PC-3 (cell line): ENCODE data around the gene NCAPG2. TPM values are rescaled to one million over a fixed set of nuclear protein-coding genes. Genes with fewer than 3 reads are reported as not detected.

Experiments used
- ATAC-seq: fragments of 200-7000 bp; cut with Tn5 transposase; 2 replicates; pipeline ENCODE4 v1.9.1; 2020; ENCODE audit warnings: mild to moderate bottlenecking, moderate library complexity
- BruUV-seq: library from RNA; stranded (reverse); fragments of 400-500 nt; replicated peaks from 2 replicates; lab custom pipeline; 2021; lab: Mats Ljungman, UMichigan
- CTCF ChIA-PET: fragments of 300-600 bp; sonication (Branson Sonifier 250); formaldehyde crosslinking; loops from one replicate; lab custom pipeline; 2022; ENCODE audit warnings: antibody characterized with exemption; lab: Charles Lee
- POLR2A ChIA-PET: fragments of 300-600 bp; sonication (Branson Sonifier 250); formaldehyde crosslinking; loops from one replicate; lab custom pipeline; 2022; ENCODE audit warnings: antibody characterized with exemption; ENCODE audit not compliant: unreplicated experiment; lab: Charles Lee
- DNase-seq: peaks from one replicate; pipeline ENCODE4 v3.0.0-alpha.2; 2015
- H2AFZ ChIP-seq: fragments of 300-600 bp; sonication (generic); 2 replicates; pipeline ENCODE4 v1.6.0; 2016; ENCODE audit warnings: antibody characterized with exemption, low read length
- H3F3A ChIP-seq: fragments of 300-600 bp; sonication (generic); one replicate; pipeline ENCODE4 v1.6.0; 2017; ENCODE audit warnings: antibody characterized with exemption, low read length, control low read depth, mild to moderate bottlenecking; ENCODE audit not compliant: unreplicated experiment
- H3K27ac ChIP-seq: fragments of 300-600 bp; sonication (generic); 2 replicates; pipeline ENCODE4 v1.5.1; 2016; ENCODE audit warnings: mild to moderate bottlenecking, low read length
- H3K27me3 ChIP-seq: fragments of 300-600 bp; sonication (generic); 2 replicates; pipeline ENCODE4 v1.6.1; 2016; ENCODE audit warnings: low read length, mixed read lengths
- H3K36me3 ChIP-seq: fragments of 300-600 bp; sonication (generic); 2 replicates; pipeline ENCODE4 v1.6.1; 2016; ENCODE audit warnings: low read depth, mixed run types, low read length, mixed read lengths
- H3K4me1 ChIP-seq: fragments of 300-600 bp; sonication (generic); 2 replicates; pipeline ENCODE4 v1.5.1; 2016; ENCODE audit warnings: low read length; ENCODE audit not compliant: insufficient read depth
- H3K4me2 ChIP-seq: fragments of 300-600 bp; sonication (generic); 2 replicates; pipeline ENCODE4 v1.6.0; 2016; ENCODE audit warnings: low read length
- H3K4me3 ChIP-seq: fragments of 300-600 bp; sonication (generic); 2 replicates; pipeline ENCODE4 v1.5.1; 2016; ENCODE audit warnings: mild to moderate bottlenecking, low read length, mixed read lengths
- H3K79me2 ChIP-seq: fragments of 300-600 bp; sonication (generic); 2 replicates; pipeline ENCODE4 v1.6.1; 2017; ENCODE audit warnings: low read length, mixed read lengths
- H3K9ac ChIP-seq: fragments of 300-600 bp; sonication (generic); 2 replicates; pipeline ENCODE4 v1.6.0; 2016; ENCODE audit warnings: mild to moderate bottlenecking, low read length
- H3K9me2 ChIP-seq: fragments of 300-600 bp; sonication (generic); replicated peaks from 2 replicates; pipeline ENCODE4 v1.6.1; 2016; ENCODE audit warnings: mixed run types, low read length, mixed read lengths
- H3K9me3 ChIP-seq: fragments of 300-600 bp; sonication (generic); 2 replicates; pipeline ENCODE4 v1.6.1; 2016; ENCODE audit warnings: low read length, mixed read lengths
- H4K20me1 ChIP-seq: fragments of 300-600 bp; sonication (generic); 2 replicates; pipeline ENCODE4 v1.6.1; 2016; ENCODE audit warnings: low read length, mixed read lengths
- CTCF ChIP-seq: fragments of 300-600 bp; sonication (generic); conservative IDR thresholded peaks from 2 replicates; pipeline ENCODE4 v1.5.1; 2017; ENCODE audit warnings: antibody characterized with exemption, low read depth, mild to moderate bottlenecking, low read length
- EZH2 ChIP-seq: fragments of 300-600 bp; sonication (generic); IDR thresholded peaks from one replicate; pipeline ENCODE4 v1.6.1; 2017; ENCODE audit warnings: antibody characterized with exemption, mild to moderate bottlenecking, low read length; ENCODE audit not compliant: unreplicated experiment
- EZH2phosphoT487 ChIP-seq: fragments of 300-600 bp; sonication (generic); IDR thresholded peaks from 2 replicates; pipeline ENCODE4 v1.6.1; 2018; ENCODE audit warnings: mild to moderate bottlenecking, antibody characterized with exemption, low read length, borderline replicate concordance
- intact Hi-C: fragments of 100-400 bp; cut with micrococcal nuclease; formaldehyde crosslinking; loops from 2 replicates; pipeline ENCODE4 v1.9.0; 2023
- total RNA-seq: library from RNA; depleted of rRNA; stranded (reverse); fragments of >200 nt; gene quantifications from 2 replicates; pipeline ENCODE4 v1.2.3, GENCODE V29; 2014

NCAPG2 gene
- total RNA-seq, 1 experiment from 2014 or later = 49.2 TPM

- POLR2A ChIA-PET = no interaction called here
- H3K27me3 ChIP-seq = no peaks in the 10 kb centered on the region
- no peak overlapping the region for H2AFZ ChIP-seq
- TF ChIP-seq CTCF (peak; percentile 77), EZH2phosphoT487 (no peak)
- no peaks in the 10 kb centered on the region for H3K9me2 ChIP-seq
- no peak overlapping the region for H3K4me2 ChIP-seq
- no peak overlapping the region for H3K4me3 ChIP-seq
- no peak overlapping the region for H3K9ac ChIP-seq
- no TSS peak for BruUV-seq
- H3F3A ChIP-seq = peaks cover 8% of the 10 kb centered on the region
- H3K4me1 ChIP-seq = peaks cover 46% of the 10 kb centered on the region
- H3K9me3 ChIP-seq = no peaks in the 10 kb centered on the region
- peaks cover 20% of the 10 kb centered on the region for H3K79me2 ChIP-seq
- H4K20me1 ChIP-seq = peaks cover 9% of the 10 kb centered on the region
- DNase-seq (peak; percentile 43), ATAC-seq (no peak)
- intact Hi-C loops = loop anchor here (5.0 kb wide), 2 partner anchors 165 to 215 kb away; no protein-coding TSS in a partner anchor
- CTCF ChIA-PET = no interaction called here
- H3K36me3 ChIP-seq = peaks cover 55% of the 10 kb centered on the region
- H3K27ac ChIP-seq = no peak overlapping the region
These were observed 57.7 kb downstream of the NCAPG2 start for GRCh38 chr7:158646766-158647474.

GRCh38 chr7:158645842-158646241 is 58.8 kb downstream of the NCAPG2 start:
- H3K9me3 ChIP-seq = no peaks in the 10 kb centered on the region
- ChIA-PET CTCF (no interaction called here), POLR2A (no interaction called here)
- H3F3A ChIP-seq = peaks cover 8% of the 10 kb centered on the region
- ATAC-seq (peak; percentile 4; the same call in 1 of the 2 replicates), DNase-seq (peak; percentile 7)
- H3K4me1 ChIP-seq = peaks cover 37% of the 10 kb centered on the region
- no peak overlapping the region for H3K9ac ChIP-seq
- no peaks in the 10 kb centered on the region for H3K9me2 ChIP-seq
- H3K4me3 ChIP-seq = no peak overlapping the region
- peaks cover 54% of the 10 kb centered on the region for H3K36me3 ChIP-seq
- TF ChIP-seq EZH2 (no peak), EZH2phosphoT487 (no peak), CTCF (no peak)
- no peak overlapping the region for H3K27ac ChIP-seq
- no peaks in the 10 kb centered on the region for H3K27me3 ChIP-seq
- H2AFZ ChIP-seq = no peak overlapping the region
- peaks cover 9% of the 10 kb centered on the region for H4K20me1 ChIP-seq
- H3K4me2 ChIP-seq = no peak overlapping the region
- no TSS peak for BruUV-seq
- peaks cover 20% of the 10 kb centered on the region for H3K79me2 ChIP-seq
- intact Hi-C loops = loop anchor here (5.0 kb wide), 2 partner anchors 164 to 214 kb away; no protein-coding TSS in a partner anchor

GRCh38 chr7:158642149-158642548 is 62.5 kb downstream of the NCAPG2 start:
- Histone ChIP-seq H3K36me3 (peaks cover 54% of the 10 kb centered on the region), H3K9me3 (no peaks in the 10 kb centered on the region), H3K27ac (no peak overlapping the region), H2AFZ (no peak overlapping the region), H3K9me2 (no peaks in the 10 kb centered on the region), H3K27me3 (no peaks in the 10 kb centered on the region), H3K79me2 (peaks cover 3% of the 10 kb centered on the region), H3K4me2 (no peak overlapping the region), H3K9ac (no peak overlapping the region), H3K4me3 (no peak overlapping the region), H3F3A (no peaks in the 10 kb centered on the region), H3K4me1 (peaks cover 2% of the 10 kb centered on the region; the same call in 1 of the 2 replicates), H4K20me1 (no peaks in the 10 kb centered on the region)
- ATAC-seq = no peak
- ChIA-PET POLR2A (no interaction called here), CTCF (no interaction called here)
- no peak for TF ChIP-seq EZH2
- TF ChIP-seq EZH2phosphoT487 = no peak
- no peak for TF ChIP-seq CTCF
- no peak for DNase-seq
- BruUV-seq = no TSS peak
- intact Hi-C loops = no loop called here
